ENCODE measurements around the gene PLD4.

Gene PLD4

GRCh38 chr14:104968153-104968527, 43.5 kb downstream of the PLD4 start:
- CTCF ChIA-PET, result interaction anchor here (1.0 to 11.8 kb wide), 5 partner anchors 8 to 119 kb away, joined by 3 to 383 read pairs (median 4); no protein-coding TSS in a partner anchor
- DNase-seq (ENCODE audit: low read depth, low spot score), result no peak
- peak overlapping the region; percentile 42 for H3K4me3 ChIP-seq (ENCODE audit: low read depth, low read length)
- POLR2A ChIA-PET, result interaction anchor here (0.6 to 1.0 kb wide), 2 partner anchors 21 to 57 kb away, joined by 3 to 4 read pairs; no protein-coding TSS in a partner anchor
- no peak for TF ChIP-seq CTCF (IDR thresholded peaks at IDR 0.05; ENCODE audit: insufficient read depth, low read length, missing control alignments)

GRCh38 chr14:104968541-104969401, 44.1 kb downstream of the PLD4 start:
- TF ChIP-seq CTCF (IDR thresholded peaks at IDR 0.05; ENCODE audit: insufficient read depth, low read length, missing control alignments), result no peak

GRCh38 chr14:104969741-104970230, 45.1 kb downstream of the PLD4 start:
- no peak for TF ChIP-seq CTCF (IDR thresholded peaks at IDR 0.05; ENCODE audit: insufficient read depth, low read length, missing control alignments)
- H3K4me3 ChIP-seq (ENCODE audit: low read depth, low read length), result peak overlapping the region; percentile 58
- DNase-seq (ENCODE audit: low read depth, low spot score), result no peak
- CTCF ChIA-PET, result interaction anchor here (0.7 to 11.8 kb wide), 8 partner anchors 10 to 75 kb away, joined by 3 to 383 read pairs (median 4); partner anchors contain the start of gene CDCA4
- POLR2A ChIA-PET, result interaction anchor here (1.5 to 1.9 kb wide), 2 partner anchors 16 to 35 kb away, joined by 4 to 5 read pairs; partner anchors contain the start of gene CLBA1

More at GRCh38 chr14:104968541-104969401, 44.1 kb downstream of the PLD4 start:
- ChIA-PET POLR2A (interaction anchor here (1.9 kb wide), 1 partner anchor 34 kb away, joined by 5 read pairs; no protein-coding TSS in a partner anchor), CTCF (interaction anchor here (1.2 to 11.8 kb wide), 4 partner anchors 9 to 118 kb away, joined by 4 to 383 read pairs (median 6); no protein-coding TSS in a partner anchor)
- no peak for DNase-seq (ENCODE audit: low read depth, low spot score)
- peak overlapping the region; percentile 42 for H3K4me3 ChIP-seq (ENCODE audit: low read depth, low read length)

GRCh38 chr14:104970231-104971068, 45.8 kb downstream of the PLD4 start:
- ChIA-PET POLR2A (interaction anchor here (1.5 to 1.9 kb wide), 2 partner anchors 15 to 36 kb away, joined by 4 to 5 read pairs; partner anchors contain the start of gene CLBA1), CTCF (interaction anchor here (0.7 to 11.8 kb wide), 7 partner anchors 9 to 74 kb away, joined by 3 to 383 read pairs (median 4); partner anchors contain the start of gene CDCA4)
- DNase-seq (ENCODE audit: low read depth, low spot score), result no peak
- TF ChIP-seq CTCF (IDR thresholded peaks at IDR 0.05; ENCODE audit: insufficient read depth, low read length, missing control alignments), result no peak
- peak overlapping the region; percentile 58 for H3K4me3 ChIP-seq (ENCODE audit: low read depth, low read length)

GRCh38 chr14:104971447-104972240, 47.0 kb downstream of the PLD4 start:
- no peak for DNase-seq (ENCODE audit: low read depth, low spot score)
- TF ChIP-seq CTCF (IDR thresholded peaks at IDR 0.05; ENCODE audit: insufficient read depth, low read length, missing control alignments), result no peak
- CTCF ChIA-PET, result interaction anchor here (2.0 to 11.8 kb wide), 4 partner anchors 13 to 76 kb away, joined by 5 to 383 read pairs (median 44); partner anchors contain the start of gene CLBA1
- POLR2A ChIA-PET, result no interaction called here
- H3K4me3 ChIP-seq (ENCODE audit: low read depth, low read length), result no peak overlapping the region
